Liver (tissue), 9 donors: ENCODE measurements around the gene CD248. TPM values are rescaled to one million over a fixed set of nuclear protein-coding genes. Genes with fewer than 3 reads are reported as not detected.

Experiments
- DNase-seq: peaks from one replicate; pipeline ENCODE4 v3.0.0-alpha.2; 2017; ENCODE audit warnings: low spot score
- H3K27ac ChIP-seq, 2 donors: one replicate each; pipeline ENCODE4 v1.7.0; 2013; ENCODE audit warnings: inconsistent platforms in 2 of 2, low read length in 2 of 2, control low read depth in 1 of 2, low read depth in 1 of 2, mild to moderate bottlenecking in 1 of 2
- H3K27me3 ChIP-seq, 4 donors: one replicate each; pipeline versions ENCODE4 v1.6.1 to v1.7.0; 2013; ENCODE audit warnings: low read length in 3 of 4, inconsistent platforms in 1 of 4, mild to moderate bottlenecking in 1 of 4, moderate library complexity in 1 of 4; ENCODE audit not compliant: control insufficient read depth in 4 of 4, insufficient read depth in 4 of 4
- H3K36me3 ChIP-seq, 4 donors: one replicate each; pipeline versions ENCODE4 v1.6.1 to v1.7.0; 2013; ENCODE audit warnings: low read length in 3 of 4, mild to moderate bottlenecking in 3 of 4, low read depth in 1 of 4, moderate library complexity in 1 of 4; ENCODE audit not compliant: control insufficient read depth in 4 of 4, insufficient read depth in 3 of 4
- H3K4me1 ChIP-seq, 4 donors: one replicate each; pipeline versions ENCODE4 v1.6.1 to v1.7.0; 2013; ENCODE audit warnings: low read length in 3 of 4, mild to moderate bottlenecking in 3 of 4, moderate library complexity in 1 of 4; ENCODE audit not compliant: control insufficient read depth in 4 of 4, insufficient read depth in 4 of 4
- H3K4me3 ChIP-seq, 3 donors: one replicate each; pipeline versions ENCODE4 v1.6.1 to v1.7.0; 2013; ENCODE audit warnings: low read length in 3 of 3, control low read depth in 1 of 3, low read depth in 1 of 3, mild to moderate bottlenecking in 1 of 3
- H3K9ac ChIP-seq, 2 donors: one replicate each; pipeline ENCODE4 v1.7.0; 2013; ENCODE audit warnings: low read length in 2 of 2, mild to moderate bottlenecking in 2 of 2, moderate library complexity in 2 of 2, control low read depth in 1 of 2, low read depth in 1 of 2
- H3K9me3 ChIP-seq, 4 donors: one replicate each; pipeline versions ENCODE4 v1.6.1 to v1.7.0; 2013; ENCODE audit warnings: low read length in 3 of 4; ENCODE audit not compliant: control insufficient read depth in 4 of 4
- ATF3 ChIP-seq: IDR thresholded peaks from 2 replicates; pipeline ENCODE4 v1.6.1; 2016; ENCODE audit warnings: antibody characterized with exemption
- EGR1 ChIP-seq, 2 donors: IDR thresholded peaks; 2 replicates each; pipeline ENCODE4 v1.6.1; 2016 to 2018; ENCODE audit warnings: antibody characterized with exemption in 2 of 2, low read depth in 2 of 2
- FOXA1 ChIP-seq: IDR thresholded peaks from 2 replicates; pipeline ENCODE4 v1.6.1; 2016; ENCODE audit warnings: antibody characterized with exemption
- FOXA2 ChIP-seq: IDR thresholded peaks from 2 replicates; pipeline ENCODE4 v1.6.1; 2016; ENCODE audit warnings: antibody characterized with exemption
- HNF4A ChIP-seq, 2 donors: conservative IDR thresholded peaks; 2 replicates each; pipeline ENCODE4 v1.6.1; 2016; ENCODE audit warnings: antibody characterized with exemption in 2 of 2, mild to moderate bottlenecking in 2 of 2
- HNF4G ChIP-seq: IDR thresholded peaks from 2 replicates; pipeline ENCODE4 v1.6.1; 2016; ENCODE audit warnings: antibody characterized with exemption
- JUND ChIP-seq, 2 donors: IDR thresholded peaks; 2 replicates each; pipeline ENCODE4 v1.6.1; 2016; ENCODE audit warnings: antibody characterized with exemption in 2 of 2
- MAX ChIP-seq: IDR thresholded peaks from 2 replicates; pipeline ENCODE4 v1.6.1; 2016; ENCODE audit warnings: antibody characterized with exemption
- RAD21 ChIP-seq, 2 donors: IDR thresholded peaks; 2 replicates each; pipeline ENCODE4 v1.6.1; 2016; ENCODE audit warnings: antibody characterized with exemption in 2 of 2, mild to moderate bottlenecking in 2 of 2
- REST ChIP-seq: IDR thresholded peaks from 2 replicates; pipeline ENCODE4 v1.6.1; 2016; ENCODE audit warnings: antibody characterized with exemption, mild to moderate bottlenecking
- SP1 ChIP-seq: IDR thresholded peaks from 2 replicates; pipeline ENCODE4 v1.6.1; 2018; ENCODE audit warnings: antibody characterized with exemption, mild to moderate bottlenecking
- TAF1 ChIP-seq: conservative IDR thresholded peaks from 2 replicates; pipeline ENCODE4 v1.6.1; 2016; ENCODE audit warnings: antibody characterized with exemption, mild to moderate bottlenecking
- YY1 ChIP-seq: IDR thresholded peaks from 2 replicates; pipeline ENCODE4 v1.6.1; 2016; ENCODE audit warnings: antibody characterized with exemption, mild to moderate bottlenecking
- WGBS: extraction: QIAGEN DNeasy Blood & Tissue Kit; methylation state at CpG from one replicate; pipeline ENCODE4 v1.1.7; 2013; 5-methylcytosine and 5-hydroxymethylcytosine counted together
- polyA plus RNA-seq, 2 donors: library from polyadenylated mRNA; stranded (reverse) in 1 of 2; unstranded in 1 of 2; fragments of 200-250 nt in 1 of 2; fragments of >200 nt in 1 of 2; fragmentation: Nextera tagmentation in 1 of 2; extraction: Ambion mirVana in 1 of 2; gene quantifications; one replicate each; pipeline versions ENCODE4 v1.2.1 to v1.2.3, GENCODE V29; 2013 to 2015
- total RNA-seq, 2 donors: library from RNA; depleted of rRNA; stranded (reverse); fragments of >200 nt; gene quantifications; one replicate each; pipeline ENCODE4 v1.2.3, GENCODE V29; 2014
- TF ChIP-seq, protein P1 (sequence below): fragments of 150-350 bp; IDR thresholded peaks from 2 replicates; pipeline ENCODE4 v1.5.1; 2017; ENCODE audit warnings: improper control_type of control experiment, low read depth, low read length; ENCODE audit not compliant: missing input control
- donor health status: healthy.
- donor health status: healthy.
- donor health status: healthy.
- donor health status: healthy.
- donor health status: healthy.

The CD248 gene
- total and polyA plus RNA-seq, 4 donors = 0.64 to 3.0 (median 1.2) TPM

DNA sequence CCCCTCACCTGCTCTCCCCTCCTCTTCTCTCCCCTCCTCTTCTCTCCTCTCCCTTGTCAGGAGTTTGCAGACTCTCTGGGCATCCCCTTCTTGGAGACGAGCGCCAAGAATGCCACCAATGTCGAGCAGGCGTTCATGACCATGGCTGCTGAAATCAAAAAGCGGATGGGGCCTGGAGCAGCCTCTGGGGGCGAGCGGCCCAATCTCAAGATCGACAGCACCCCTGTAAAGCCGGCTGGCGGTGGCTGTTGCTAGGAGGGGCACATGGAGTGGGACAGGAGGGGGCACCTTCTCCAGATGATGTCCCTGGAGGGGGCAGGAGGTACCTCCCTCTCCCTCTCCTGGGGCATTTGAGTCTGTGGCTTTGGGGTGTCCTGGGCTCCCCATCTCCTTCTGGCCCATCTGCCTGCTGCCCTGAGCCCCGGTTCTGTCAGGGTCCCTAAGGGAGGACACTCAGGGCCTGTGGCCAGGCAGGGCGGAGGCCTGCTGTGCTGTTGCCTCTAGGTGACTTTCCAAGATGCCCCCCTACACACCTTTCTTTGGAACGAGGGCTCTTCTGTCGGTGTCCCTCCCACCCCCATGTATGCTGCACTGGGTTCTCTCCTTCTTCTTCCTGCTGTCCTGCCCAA, 40.7 kb downstream of the CD248 start:
- TF ChIP-seq ATF3 (no peak), YY1 (no peak), FOXA2 (no peak), SP1 (no peak), REST (no peak), HNF4G (no peak), MAX (no peak), EGR1 (IDR thresholded peaks at IDR 0.05; ENCODE audit: low read depth in 2 of 2) (no peak), JUND (IDR thresholded peaks at IDR 0.05) (no peak)
- WGBS = 94% methylated on average over 14 of the region's 14 CpGs
- Histone ChIP-seq H3K27me3 (no peaks in the 10 kb centered on the region), H3K36me3 (peaks cover 11 to 49% (median 32%) of the 10 kb centered on the region in 4 donors), H3K27ac (no peak overlapping the region), H3K9ac (no peak overlapping the region), H3K9me3 (no peaks in the 10 kb centered on the region), H3K4me1 (peaks cover 2 to 8% (median 5%) of the 10 kb centered on the region in 4 donors), H3K4me3 (no peak overlapping the region)
- no peak for DNase-seq

GRCh38 chr11:66275396-66275795, 41.4 kb downstream of the CD248 start:
- Histone ChIP-seq H3K27ac (no peak overlapping the region), H3K4me1 (peaks cover 2 to 9% (median 5%) of the 10 kb centered on the region in 4 donors), H3K9ac (no peak overlapping the region), H3K36me3 (peaks cover 11 to 49% (median 32%) of the 10 kb centered on the region in 4 donors), H3K27me3 (no peaks in the 10 kb centered on the region), H3K4me3 (no peak overlapping the region), H3K9me3 (no peaks in the 10 kb centered on the region)
- DNase-seq = no peak
- TF ChIP-seq FOXA1 (no peak), ATF3 (no peak), HNF4G (no peak), JUND (IDR thresholded peaks at IDR 0.05) (no peak), RAD21 (IDR thresholded peaks at IDR 0.05) (no peak), HNF4A (conservative IDR thresholded peaks at IDR 0.05) (no peak), YY1 (no peak), SP1 (no peak), MAX (no peak), TAF1 (no peak)
- TF ChIP-seq, protein P1, sequence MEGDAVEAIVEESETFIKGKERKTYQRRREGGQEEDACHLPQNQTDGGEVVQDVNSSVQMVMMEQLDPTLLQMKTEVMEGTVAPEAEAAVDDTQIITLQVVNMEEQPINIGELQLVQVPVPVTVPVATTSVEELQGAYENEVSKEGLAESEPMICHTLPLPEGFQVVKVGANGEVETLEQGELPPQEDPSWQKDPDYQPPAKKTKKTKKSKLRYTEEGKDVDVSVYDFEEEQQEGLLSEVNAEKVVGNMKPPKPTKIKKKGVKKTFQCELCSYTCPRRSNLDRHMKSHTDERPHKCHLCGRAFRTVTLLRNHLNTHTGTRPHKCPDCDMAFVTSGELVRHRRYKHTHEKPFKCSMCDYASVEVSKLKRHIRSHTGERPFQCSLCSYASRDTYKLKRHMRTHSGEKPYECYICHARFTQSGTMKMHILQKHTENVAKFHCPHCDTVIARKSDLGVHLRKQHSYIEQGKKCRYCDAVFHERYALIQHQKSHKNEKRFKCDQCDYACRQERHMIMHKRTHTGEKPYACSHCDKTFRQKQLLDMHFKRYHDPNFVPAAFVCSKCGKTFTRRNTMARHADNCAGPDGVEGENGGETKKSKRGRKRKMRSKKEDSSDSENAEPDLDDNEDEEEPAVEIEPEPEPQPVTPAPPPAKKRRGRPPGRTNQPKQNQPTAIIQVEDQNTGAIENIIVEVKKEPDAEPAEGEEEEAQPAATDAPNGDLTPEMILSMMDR = no peak
- WGBS = 94% methylated on average over 8 of the region's 8 CpGs
